CD14-positive monocyte (primary cell): ENCODE data around the gene SGPL1. TPM values are rescaled to one million over a fixed set of nuclear protein-coding genes. Genes with fewer than 3 reads are reported as not detected.

Experiments used
- DNase-seq, 3 donors: peaks; one replicate each; pipeline ENCODE4 v3.0.0-alpha.2; 2011 to 2022
- H2AFZ ChIP-seq: 2 replicates; pipeline ENCODE4 v1.6.0; 2012; ENCODE audit warnings: mild to moderate bottlenecking, low read depth, low read length, inconsistent platforms; ENCODE audit not compliant: insufficient read depth, poor library complexity, severe bottlenecking
- H3K27ac ChIP-seq, 2 donors: 1 replicate in 1 of 2; 2 replicates in 1 of 2; pipeline ENCODE4 v1.5.1; 2012 to 2013; ENCODE audit warnings: low read length in 2 of 2, control low read depth in 1 of 2, inconsistent platforms in 1 of 2, low read depth in 1 of 2, mild to moderate bottlenecking in 1 of 2
- H3K27me3 ChIP-seq, 2 donors: one replicate each; pipeline versions ENCODE4 v1.6.0 to v1.6.1; 2011 to 2013; ENCODE audit warnings: low read length in 2 of 2; ENCODE audit not compliant: control insufficient read depth in 2 of 2, insufficient read depth in 2 of 2
- H3K36me3 ChIP-seq, 2 donors: replicated peaks in 1 of 2; 1 replicate in 1 of 2; 2 replicates in 1 of 2; pipeline versions ENCODE4 v1.5.1 to v1.6.1; 2012 to 2013; ENCODE audit warnings: low read length in 2 of 2, control low read depth in 1 of 2, inconsistent platforms in 1 of 2, mild to moderate bottlenecking in 1 of 2; ENCODE audit not compliant: insufficient read depth in 2 of 2, control insufficient read depth in 1 of 2
- H3K4me1 ChIP-seq, 2 donors: 1 replicate in 1 of 2; 2 replicates in 1 of 2; pipeline versions ENCODE4 v1.5.1 to v1.6.1; 2012 to 2013; ENCODE audit warnings: low read length in 2 of 2, control low read depth in 1 of 2, inconsistent platforms in 1 of 2, mild to moderate bottlenecking in 1 of 2, moderate library complexity in 1 of 2; ENCODE audit not compliant: insufficient read depth in 2 of 2, control insufficient read depth in 1 of 2
- H3K4me2 ChIP-seq: replicated peaks from 2 replicates; pipeline ENCODE3; 2012; ENCODE audit warnings: low read length, moderate library complexity, mild to moderate bottlenecking; ENCODE audit not compliant: poor library complexity, severe bottlenecking; ENCODE audit errors: extremely low read depth
- H3K4me3 ChIP-seq, 3 experiments: fragments of 200-600 bp in 1 of 3; sonication (generic) in 1 of 3; replicated peaks in 1 of 3; 1 replicate in 2 of 3; 2 replicates in 1 of 3; pipeline ENCODE4 v1.5.1; 2011 to 2013; ENCODE audit warnings: low read length in 3 of 3, mild to moderate bottlenecking in 3 of 3, control low read depth in 2 of 3, low read depth in 2 of 3, inconsistent platforms in 1 of 3, moderate library complexity in 1 of 3
- H3K79me2 ChIP-seq: 2 replicates; pipeline ENCODE4 v1.6.0; 2012; ENCODE audit warnings: mild to moderate bottlenecking, control low read depth, inconsistent platforms, low read length, moderate library complexity; ENCODE audit not compliant: insufficient read depth
- H3K9ac ChIP-seq: 2 replicates; pipeline ENCODE4 v1.6.0; 2017; ENCODE audit warnings: low read length, mild to moderate bottlenecking; ENCODE audit not compliant: insufficient read depth, poor library complexity, severe bottlenecking
- H3K9me3 ChIP-seq, 2 donors: replicated peaks in 1 of 2; 1 replicate in 1 of 2; 2 replicates in 1 of 2; pipeline versions ENCODE4 v1.5.1 to v1.6.1; 2012 to 2013; ENCODE audit warnings: low read length in 2 of 2, control low read depth in 1 of 2; ENCODE audit not compliant: control insufficient read depth in 1 of 2, insufficient read depth in 1 of 2
- H4K20me1 ChIP-seq: 2 replicates; pipeline ENCODE4 v1.6.0; 2012; ENCODE audit warnings: mild to moderate bottlenecking, low read length, control low read depth, moderate library complexity; ENCODE audit not compliant: insufficient read depth
- H3K27ac Mint-ChIP-seq, 7 donors: one replicate each; pipeline ENCODE4 v1.8.0; 2020; ENCODE audit warnings: mild to moderate bottlenecking in 7 of 7, mixed read lengths in 7 of 7, moderate library complexity in 6 of 7, inconsistent platforms in 2 of 7
- H3K27me3 Mint-ChIP-seq, 3 donors: one replicate each; pipeline ENCODE4 v1.8.0; 2021 to 2022; ENCODE audit warnings: low read depth in 3 of 3, mild to moderate bottlenecking in 3 of 3, mixed read lengths in 3 of 3, moderate library complexity in 3 of 3, inconsistent platforms in 1 of 3
- H3K36me3 Mint-ChIP-seq, 2 donors: one replicate each; pipeline ENCODE4 v1.8.0; 2020; ENCODE audit warnings: mixed read lengths in 2 of 2, inconsistent platforms in 1 of 2, mild to moderate bottlenecking in 1 of 2
- H3K4me1 Mint-ChIP-seq: one replicate; pipeline ENCODE4 v1.8.0; 2020; ENCODE audit warnings: mild to moderate bottlenecking, mixed read lengths
- H3K4me3 Mint-ChIP-seq, 2 donors: one replicate each; pipeline ENCODE4 v1.8.0; 2020; ENCODE audit warnings: mild to moderate bottlenecking in 2 of 2, mixed read lengths in 2 of 2, moderate library complexity in 1 of 2
- H3K9me3 Mint-ChIP-seq, 7 donors: one replicate each; pipeline ENCODE4 v1.8.0; 2020 to 2022; ENCODE audit warnings: mixed read lengths in 7 of 7, mild to moderate bottlenecking in 6 of 7, moderate library complexity in 6 of 7, inconsistent platforms in 2 of 7
- CTCF ChIP-seq: fragments of 200-600 bp; IDR thresholded peaks from one replicate; pipeline ENCODE4 v1.8.0; 2022; ENCODE audit warnings: antibody characterized with exemption, mild to moderate bottlenecking
- WGBS: methylation state at CpG from one replicate; pipeline ENCODE4 v1.1.5; 2013; ENCODE audit warnings: missing lambda C conversion rate; ENCODE audit not compliant: insufficient coverage; 5-methylcytosine and 5-hydroxymethylcytosine counted together
- intact Hi-C, 2 donors: fragments of 100-400 bp; cut with micrococcal nuclease; formaldehyde crosslinking; loops; one replicate each; pipeline versions ENCODE4 v1.15.0 to v1.15.1; 2023
- polyA plus RNA-seq, 3 donors: library from polyadenylated mRNA; depleted of rRNA in 1 of 3; unstranded in 2 of 3; stranded (reverse) in 1 of 3; fragments of 300-500 nt in 2 of 3; fragments of >200 nt in 1 of 3; fragmentation: Illumina TruSeq in 2 of 3; gene quantifications; 1 replicate in 2 of 3; 2 replicates in 1 of 3; pipeline ENCODE4 v1.2.3, GENCODE V29; 2012 to 2021

The SGPL1 gene
- polyA plus RNA-seq, 3 donors, result 16.6 to 26.8 (median 26.1) TPM

GRCh38 chr10:70784016-70784415 lies 31.7 kb upstream of the SGPL1 start:
- H3K9ac ChIP-seq, result no peak overlapping the region
- H3K9me3 Mint-ChIP-seq, result no peaks in the 10 kb centered on the region
- H3K27me3 ChIP-seq, result no peaks in the 10 kb centered on the region
- H3K79me2 ChIP-seq, result no peaks in the 10 kb centered on the region
- no peak overlapping the region for H3K27ac ChIP-seq
- intact Hi-C loops, result no loop called here
- peaks cover 29 to 30% of the 10 kb centered on the region in 2 donors for H3K4me1 ChIP-seq
- TF ChIP-seq CTCF, result no peak
- H3K4me2 ChIP-seq, result no peak overlapping the region
- H3K36me3 Mint-ChIP-seq, result no peaks in the 10 kb centered on the region
- H3K4me1 Mint-ChIP-seq, result peaks cover 31% of the 10 kb centered on the region
- H3K27ac Mint-ChIP-seq, result no peak overlapping the region
- 0% methylated on average over 1 of the region's 5 CpGs for WGBS
- H3K4me3 ChIP-seq, result no peak overlapping the region
- no peak for DNase-seq
- no peak overlapping the region for H3K4me3 Mint-ChIP-seq
- no peaks in the 10 kb centered on the region for H3K36me3 ChIP-seq
- no peaks in the 10 kb centered on the region for H3K9me3 ChIP-seq
- peaks cover 2 to 5% (median 2%) of the 10 kb centered on the region in 3 donors for H3K27me3 Mint-ChIP-seq
- H4K20me1 ChIP-seq, result no peaks in the 10 kb centered on the region
- no peak overlapping the region for H2AFZ ChIP-seq

- no peaks in the 10 kb centered on the region for H3K79me2 ChIP-seq
- H3K36me3 Mint-ChIP-seq, result no peaks in the 10 kb centered on the region
- no peaks in the 10 kb centered on the region for H3K9me3 ChIP-seq
- 0% methylated on average over 1 of the region's 2 CpGs for WGBS
- intact Hi-C loops, result no loop called here
- H3K27ac ChIP-seq, result no peak overlapping the region
- DNase-seq, result peak in 1 of 3 donors; percentile 42
- H3K27ac Mint-ChIP-seq, result peak overlapping the region in 1 of 7 donors; percentile 72
- H3K4me1 ChIP-seq, result peaks cover 26 to 28% of the 10 kb centered on the region in 2 donors
- no peak overlapping the region for H3K4me2 ChIP-seq
- peak overlapping the region in 1 of 2 donors; percentile 15 for H3K4me3 Mint-ChIP-seq
- no peak overlapping the region for H3K9ac ChIP-seq
- H3K27me3 ChIP-seq, result no peaks in the 10 kb centered on the region
- H3K4me3 ChIP-seq, result no peak overlapping the region
- H2AFZ ChIP-seq, result no peak overlapping the region
- no peak for TF ChIP-seq CTCF
- no peaks in the 10 kb centered on the region for H4K20me1 ChIP-seq
- H3K4me1 Mint-ChIP-seq, result peaks cover 29% of the 10 kb centered on the region
- H3K27me3 Mint-ChIP-seq, result peaks cover 2 to 5% (median 2%) of the 10 kb centered on the region in 3 donors
- H3K9me3 Mint-ChIP-seq, result no peaks in the 10 kb centered on the region
- no peaks in the 10 kb centered on the region for H3K36me3 ChIP-seq
Measured at GRCh38 chr10:70784471-70784870, 31.3 kb upstream of the SGPL1 start.
